SU-DHL-6 (cell line): ENCODE results near the gene FAM110A.

ENCODE experiments used
- H2AFZ ChIP-seq: fragments of 200-600 bp; sonication (generic); 2 replicates; pipeline ENCODE4 v1.6.1; 2014; ENCODE audit warnings: low read depth, mild to moderate bottlenecking, moderate library complexity, mixed read lengths, antibody characterized with exemption, low read length; ENCODE audit not compliant: severe bottlenecking
- H3F3A ChIP-seq: fragments of 200-600 bp; shearing (Covaris generic); 2 replicates; pipeline ENCODE4 v1.6.0; 2016; ENCODE audit warnings: antibody characterized with exemption, mild to moderate bottlenecking; ENCODE audit not compliant: insufficient read depth
- H3K27ac ChIP-seq: fragments of 200-600 bp; sonication (generic); 2 replicates; pipeline ENCODE4 v1.5.1; 2016; ENCODE audit warnings: low read depth, mild to moderate bottlenecking, low read length, moderate library complexity, mixed read lengths
- H3K27me3 ChIP-seq: fragments of 200-600 bp; sonication (generic), shearing (Covaris generic); 2 replicates; pipeline ENCODE4 v1.6.0; 2014; ENCODE audit warnings: mild to moderate bottlenecking, low read length
- H3K36me3 ChIP-seq: fragments of 200-600 bp; sonication (generic); 2 replicates; pipeline ENCODE4 v1.6.1; 2014; ENCODE audit warnings: mild to moderate bottlenecking, low read length, mixed read lengths
- H3K4me2 ChIP-seq: fragments of 300-600, 200-600 bp; shearing (Covaris generic), sonication (generic); 2 replicates; pipeline ENCODE4 v1.6.0; 2014; ENCODE audit warnings: low read length, low read depth, mild to moderate bottlenecking; ENCODE audit not compliant: poor library complexity, severe bottlenecking
- H3K4me3 ChIP-seq: fragments of 200-600 bp; sonication (generic); 2 replicates; pipeline ENCODE4 v1.5.1; 2014; ENCODE audit warnings: antibody characterized with exemption, low read length, mild to moderate bottlenecking, mixed read lengths; ENCODE audit not compliant: insufficient read depth, poor library complexity, severe bottlenecking
- H3K79me2 ChIP-seq: fragments of 200-600 bp; sonication (generic); 2 replicates; pipeline ENCODE4 v1.6.1; 2014; ENCODE audit warnings: mild to moderate bottlenecking, low read length, moderate library complexity; ENCODE audit not compliant: insufficient read depth
- H3K9ac ChIP-seq: fragments of 200-600 bp; sonication (generic); 2 replicates; pipeline ENCODE4 v1.7.0; 2014; ENCODE audit warnings: mild to moderate bottlenecking, low read length
- H3K9me2 ChIP-seq: fragments of 200-600 bp; sonication (generic); replicated peaks from 2 replicates; pipeline ENCODE4 v1.6.1; 2014; ENCODE audit warnings: low read length; ENCODE audit not compliant: insufficient read depth
- H3K9me3 ChIP-seq: fragments of 200-600 bp; sonication (generic); 2 replicates; pipeline ENCODE4 v1.6.1; 2014; ENCODE audit warnings: low read length, mixed read lengths; ENCODE audit not compliant: insufficient read depth
- H4K20me1 ChIP-seq: fragments of 200-600 bp; sonication (generic); 2 replicates; pipeline ENCODE4 v1.6.1; 2014; ENCODE audit warnings: low read depth, mild to moderate bottlenecking, antibody characterized with exemption, low read length, moderate library complexity, mixed read lengths
- EZH2phosphoT487 ChIP-seq: fragments of 200-600 bp; sonication (generic), shearing (Covaris generic); conservative IDR thresholded peaks from 2 replicates; pipeline ENCODE4 v1.6.1; 2018; ENCODE audit warnings: mild to moderate bottlenecking, antibody characterized with exemption, low read length, moderate library complexity, mixed read lengths
- TF ChIP-seq, protein P1 (sequence below): fragments of 200-600 bp; sonication (generic); IDR thresholded peaks from one replicate; pipeline ENCODE4 v1.5.1; 2017; ENCODE audit warnings: antibody characterized with exemption, mild to moderate bottlenecking, low read length, moderate library complexity; ENCODE audit not compliant: insufficient read depth, poor library complexity, severe bottlenecking

The FAM110A gene

DNA sequence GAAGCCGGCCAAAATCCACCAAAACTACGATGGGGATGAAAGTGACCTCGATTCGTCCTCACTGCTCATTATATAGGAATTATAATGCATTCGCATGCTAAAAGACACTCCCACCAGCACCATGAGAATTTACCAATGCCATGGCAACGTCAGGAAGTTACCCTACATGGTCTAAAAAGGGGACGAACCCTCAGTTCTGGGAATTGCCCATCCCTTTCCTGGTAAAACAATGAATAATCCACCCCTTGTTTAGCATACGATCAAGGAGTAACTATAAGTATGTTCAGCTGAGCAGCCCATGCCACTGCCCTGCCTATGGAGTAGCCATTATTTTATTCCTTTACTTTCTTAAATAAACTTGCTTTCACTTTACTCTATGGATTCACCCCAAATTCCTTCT lies 20.1 kb upstream of the FAM110A start:
- Histone ChIP-seq H3K9me3 (no peaks in the 10 kb centered on the region; the same call in 1 of the 2 replicates), H3K36me3 (no peaks in the 10 kb centered on the region), H2AFZ (no peak overlapping the region), H3K27me3 (no peaks in the 10 kb centered on the region), H3K4me3 (no peak overlapping the region), H3K4me2 (no peak overlapping the region), H3K9me2 (no peaks in the 10 kb centered on the region), H3K9ac (no peak overlapping the region), H3F3A (no peaks in the 10 kb centered on the region), H3K79me2 (no peaks in the 10 kb centered on the region), H4K20me1 (no peaks in the 10 kb centered on the region), H3K27ac (no peak overlapping the region)
- TF ChIP-seq, protein P1, sequence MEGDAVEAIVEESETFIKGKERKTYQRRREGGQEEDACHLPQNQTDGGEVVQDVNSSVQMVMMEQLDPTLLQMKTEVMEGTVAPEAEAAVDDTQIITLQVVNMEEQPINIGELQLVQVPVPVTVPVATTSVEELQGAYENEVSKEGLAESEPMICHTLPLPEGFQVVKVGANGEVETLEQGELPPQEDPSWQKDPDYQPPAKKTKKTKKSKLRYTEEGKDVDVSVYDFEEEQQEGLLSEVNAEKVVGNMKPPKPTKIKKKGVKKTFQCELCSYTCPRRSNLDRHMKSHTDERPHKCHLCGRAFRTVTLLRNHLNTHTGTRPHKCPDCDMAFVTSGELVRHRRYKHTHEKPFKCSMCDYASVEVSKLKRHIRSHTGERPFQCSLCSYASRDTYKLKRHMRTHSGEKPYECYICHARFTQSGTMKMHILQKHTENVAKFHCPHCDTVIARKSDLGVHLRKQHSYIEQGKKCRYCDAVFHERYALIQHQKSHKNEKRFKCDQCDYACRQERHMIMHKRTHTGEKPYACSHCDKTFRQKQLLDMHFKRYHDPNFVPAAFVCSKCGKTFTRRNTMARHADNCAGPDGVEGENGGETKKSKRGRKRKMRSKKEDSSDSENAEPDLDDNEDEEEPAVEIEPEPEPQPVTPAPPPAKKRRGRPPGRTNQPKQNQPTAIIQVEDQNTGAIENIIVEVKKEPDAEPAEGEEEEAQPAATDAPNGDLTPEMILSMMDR = no peak
- TF ChIP-seq EZH2phosphoT487 = no peak

DNA sequence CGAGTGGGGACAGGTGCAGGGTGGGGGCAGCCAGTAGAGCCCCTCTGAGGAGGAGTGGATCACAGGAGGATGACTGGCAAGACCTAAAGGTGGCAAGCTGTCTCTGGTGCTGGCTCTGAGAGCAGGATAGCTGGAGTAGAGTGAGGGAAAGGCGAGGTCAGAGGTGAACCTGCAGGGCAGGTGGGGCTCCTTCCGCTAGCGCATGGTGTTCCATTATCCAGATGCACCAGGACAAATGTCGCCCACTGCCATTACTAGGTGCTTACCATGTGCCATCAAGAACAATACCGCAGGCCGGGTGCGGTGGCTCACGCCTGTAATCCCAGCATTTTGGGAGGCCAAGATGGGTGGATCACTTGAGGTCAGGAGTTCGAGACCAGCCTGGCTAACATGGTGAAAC lies 18.3 kb upstream of the FAM110A start:
- Histone ChIP-seq H3K9ac (no peak overlapping the region), H3K79me2 (no peaks in the 10 kb centered on the region), H2AFZ (no peak overlapping the region), H3F3A (no peaks in the 10 kb centered on the region), H3K4me2 (no peak overlapping the region), H3K27me3 (no peaks in the 10 kb centered on the region), H3K9me2 (no peaks in the 10 kb centered on the region), H3K4me3 (no peak overlapping the region), H4K20me1 (no peaks in the 10 kb centered on the region), H3K27ac (no peak overlapping the region), H3K36me3 (no peaks in the 10 kb centered on the region), H3K9me3 (no peaks in the 10 kb centered on the region)
- TF ChIP-seq, protein P1 = no peak
- no peak for TF ChIP-seq EZH2phosphoT487

DNA sequence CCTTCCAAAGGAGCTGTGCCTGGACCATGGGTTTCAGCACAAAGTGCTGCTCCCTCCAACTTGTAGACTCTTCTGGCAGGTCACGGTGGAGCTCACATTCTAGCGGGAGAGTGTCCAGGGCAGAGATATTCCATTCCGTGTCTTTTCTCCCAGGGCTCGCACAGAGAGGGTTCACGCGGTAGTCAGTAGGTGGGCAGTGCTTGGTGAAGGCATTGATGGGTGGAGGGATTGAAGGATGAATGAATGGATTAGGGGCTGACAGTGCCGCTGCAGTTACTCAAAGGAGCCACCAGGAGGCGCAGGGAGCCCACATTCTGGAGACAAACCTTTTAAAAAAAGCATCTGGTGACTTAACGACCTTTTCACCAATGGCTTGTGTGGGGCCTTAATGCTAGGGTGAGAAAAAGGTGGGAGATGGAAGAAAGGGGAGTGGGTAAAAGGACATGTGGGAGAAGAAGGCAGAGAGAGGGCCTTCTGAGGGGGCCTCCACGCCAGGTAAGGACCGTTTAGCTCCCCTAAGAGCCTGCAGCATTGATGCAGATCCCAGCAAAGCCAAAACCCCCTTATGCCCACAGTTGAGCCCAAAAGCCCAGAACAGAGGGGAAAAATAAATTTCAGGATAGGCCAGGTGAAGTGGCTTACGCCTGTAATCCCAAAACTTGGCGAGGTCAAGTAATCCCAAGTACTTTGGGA lies 17.5 kb upstream of the FAM110A start:
- Histone ChIP-seq H3F3A (no peaks in the 10 kb centered on the region), H3K9me3 (no peaks in the 10 kb centered on the region), H3K36me3 (no peaks in the 10 kb centered on the region), H2AFZ (no peak overlapping the region), H3K4me2 (no peak overlapping the region), H3K4me3 (no peak overlapping the region), H3K9ac (no peak overlapping the region), H4K20me1 (no peaks in the 10 kb centered on the region), H3K79me2 (no peaks in the 10 kb centered on the region), H3K27ac (no peak overlapping the region), H3K9me2 (no peaks in the 10 kb centered on the region), H3K27me3 (no peaks in the 10 kb centered on the region)
- TF ChIP-seq, protein P1 = peak; percentile 89
- TF ChIP-seq EZH2phosphoT487 = no peak
